Gastroesophageal sphincter (tissue), 4 donors: Measurements from ENCODE around the gene ATP9A. TPM values are rescaled to one million over a fixed set of nuclear protein-coding genes. Genes with fewer than 3 reads are reported as not detected.
"Not testable (repeated sequence)": the region's sequence is repeated elsewhere in the genome, so short reads cannot be mapped to it uniquely, and the experiment has no call there.

Experiments used
- ATAC-seq: fragments of 150-250 bp; one replicate; pipeline ENCODE4 v1.9.1; 2016; ENCODE audit warnings: mild to moderate bottlenecking, moderate library complexity
- H3K27ac ChIP-seq, 4 donors: fragments of 200-600 bp; sonication (generic) in 3 of 4; 1 replicate in 3 of 4; 2 replicates in 1 of 4; pipeline ENCODE4 v1.5.1; 2016 to 2019
- H3K27me3 ChIP-seq: fragments of 200-600 bp; sonication (generic); one replicate; pipeline ENCODE4 v1.5.1; 2019
- H3K36me3 ChIP-seq, 2 donors: fragments of 200-600 bp; sonication (generic); one replicate each; pipeline ENCODE4 v1.5.1; 2019; ENCODE audit warnings: control low read depth in 1 of 2
- H3K4me1 ChIP-seq, 3 donors: fragments of 200-600 bp; sonication (generic); 1 replicate in 2 of 3; 2 replicates in 1 of 3; pipeline ENCODE4 v1.5.1; 2016 to 2019; ENCODE audit warnings: control low read depth in 2 of 3
- H3K4me3 ChIP-seq, 2 donors: fragments of 200-600 bp; sonication (generic); one replicate each; pipeline ENCODE4 v1.5.1; 2019; ENCODE audit warnings: mild to moderate bottlenecking in 1 of 2, moderate library complexity in 1 of 2
- H3K9me3 ChIP-seq, 3 donors: fragments of 200-600 bp; sonication (generic); one replicate each; pipeline ENCODE4 v1.5.1; 2017 to 2019; ENCODE audit warnings: control low read depth in 2 of 3
- CTCF ChIP-seq, 4 experiments: fragments of 200-600 bp in 2 of 4; fragments of 450-650 bp in 2 of 4; sonication (generic) in 1 of 4; IDR thresholded peaks; one replicate each; pipeline ENCODE4 v1.5.1; 2017 to 2019; ENCODE audit warnings: antibody characterized with exemption in 4 of 4, mild to moderate bottlenecking in 2 of 4, moderate library complexity in 2 of 4
- EP300 ChIP-seq: sonication (generic); formaldehyde crosslinking; IDR thresholded peaks from one replicate; pipeline ENCODE4 v1.6.1; 2017; ENCODE audit warnings: antibody characterized with exemption, mild to moderate bottlenecking
- POLR2A ChIP-seq, 2 donors: fragments of 450-650 bp; IDR thresholded peaks; one replicate each; pipeline ENCODE4 v1.6.1; 2017; ENCODE audit warnings: antibody characterized with exemption in 2 of 2, mild to moderate bottlenecking in 2 of 2, moderate library complexity in 1 of 2
- POLR2AphosphoS5 ChIP-seq: sonication (generic); formaldehyde crosslinking; IDR thresholded peaks from one replicate; pipeline ENCODE4 v1.6.1; 2017; ENCODE audit warnings: antibody characterized with exemption
- WGBS, 2 donors: methylation state at CpG; one replicate each; pipeline ENCODE4 v1.1.5; 2018; ENCODE audit warnings: low coverage in 1 of 2; 5-methylcytosine and 5-hydroxymethylcytosine counted together
- total RNA-seq, 4 donors: library from RNA; depleted of rRNA; stranded (reverse); fragments of >200 nt; gene quantifications; one replicate each; pipeline ENCODE4 v1.1.0, GENCODE V29; 2016

The ATP9A gene
- total RNA-seq, 4 donors from 2014 or later: 49.3 to 80.2 (median 57.7) TPM

- no peak for ATAC-seq
- Histone ChIP-seq H3K27ac (no peak overlapping the region), H3K9me3 (no peaks in the 10 kb centered on the region), H3K4me1 (peaks cover 0 to 12% (median 0%) of the 10 kb centered on the region in 3 donors), H3K36me3 (peaks cover 0 to 39% of the 10 kb centered on the region in 2 donors), H3K27me3 (no peaks in the 10 kb centered on the region), H3K4me3 (no peak overlapping the region)
- WGBS, 2 donors: 68 to 77% methylated on average over 11 to 13 of the region's 17 CpGs
- TF ChIP-seq POLR2AphosphoS5 (no peak), CTCF (IDR thresholded peaks at IDR 0.05) (no peak), EP300 (no peak), POLR2A (IDR thresholded peaks at IDR 0.05) (no peak)
These were observed 120.3 kb downstream of the ATP9A start for GRCh38 chr20:51647674-51648570.

DNA sequence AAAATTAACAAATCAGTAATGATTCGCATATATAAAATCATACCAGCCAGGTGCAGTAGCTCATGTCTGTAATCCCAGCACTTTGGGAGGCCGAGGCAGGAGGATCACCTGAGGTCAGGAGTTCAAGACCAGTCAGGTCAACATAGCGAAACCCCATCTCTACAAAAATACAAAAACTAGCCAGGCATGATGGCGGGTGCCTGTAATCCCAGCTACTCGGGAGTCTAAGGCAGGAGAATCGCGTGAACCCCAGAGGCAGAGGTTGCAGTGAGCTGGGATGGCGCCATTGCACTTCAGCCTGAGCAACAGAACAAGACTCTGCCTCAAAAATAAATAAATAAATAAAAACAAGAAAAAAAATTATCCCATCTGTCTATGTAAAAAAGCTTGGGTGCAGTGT is 124.4 kb downstream of the ATP9A start:
- ATAC-seq, H3K9me3 ChIP-seq, H3K4me3 ChIP-seq, H3K4me1 ChIP-seq, H3K27ac ChIP-seq, H3K27me3 ChIP-seq: not testable (repeated sequence)
- peaks cover 0 to 28% of the 10 kb centered on the region in 2 donors for H3K36me3 ChIP-seq
- 84 to 100% methylated on average over 3 to 8 of the region's 8 CpGs for WGBS, 2 donors

DNA sequence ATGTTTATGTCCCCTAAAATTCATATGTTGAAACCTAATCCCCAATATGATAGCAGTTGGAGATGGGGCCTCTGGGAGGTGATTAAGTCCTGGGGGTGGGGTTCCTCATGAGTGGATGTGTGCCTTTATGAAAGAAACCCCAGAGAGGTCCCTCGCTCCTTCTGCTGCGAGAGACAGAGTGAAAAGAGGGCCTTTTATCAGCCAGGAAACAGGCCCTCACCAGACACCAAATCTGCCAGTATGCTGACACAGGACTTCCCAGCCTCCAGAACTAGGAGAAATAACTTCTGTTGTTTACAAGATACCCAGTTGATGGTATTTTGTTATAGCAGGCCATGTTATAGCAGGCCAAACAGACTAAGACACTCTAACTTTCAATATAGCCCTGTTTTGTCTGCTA is 124.8 kb downstream of the ATP9A start:
- no peak overlapping the region for H3K27ac ChIP-seq
- no peaks in the 10 kb centered on the region for H3K9me3 ChIP-seq
- H3K4me1 ChIP-seq: no peaks in the 10 kb centered on the region
- peaks cover 0 to 28% of the 10 kb centered on the region in 2 donors for H3K36me3 ChIP-seq
- TF ChIP-seq POLR2A (IDR thresholded peaks at IDR 0.05) (no peak), POLR2AphosphoS5 (no peak), CTCF (IDR thresholded peaks at IDR 0.05) (no peak), EP300 (no peak)
- no peak overlapping the region for H3K4me3 ChIP-seq
- H3K27me3 ChIP-seq: no peaks in the 10 kb centered on the region
- ATAC-seq: no peak
- 70% methylated on average over 2 of the region's 2 CpGs; no CpG with 5 or more reads in 1 of the 2 donors for WGBS, 2 donors

GRCh38 chr20:51641866-51642265 is 126.3 kb downstream of the ATP9A start:
- no peak for ATAC-seq
- no peaks in the 10 kb centered on the region for H3K9me3 ChIP-seq
- TF ChIP-seq EP300 (no peak), POLR2A (IDR thresholded peaks at IDR 0.05) (no peak), CTCF (IDR thresholded peaks at IDR 0.05) (no peak), POLR2AphosphoS5 (no peak)
- no peaks in the 10 kb centered on the region for H3K4me1 ChIP-seq
- WGBS, 2 donors: 93 to 100% methylated on average over 1 to 4 of the region's 4 CpGs
- peaks cover 0 to 32% of the 10 kb centered on the region in 2 donors for H3K36me3 ChIP-seq
- no peaks in the 10 kb centered on the region for H3K27me3 ChIP-seq
- H3K27ac ChIP-seq: no peak overlapping the region
- H3K4me3 ChIP-seq: no peak overlapping the region

DNA sequence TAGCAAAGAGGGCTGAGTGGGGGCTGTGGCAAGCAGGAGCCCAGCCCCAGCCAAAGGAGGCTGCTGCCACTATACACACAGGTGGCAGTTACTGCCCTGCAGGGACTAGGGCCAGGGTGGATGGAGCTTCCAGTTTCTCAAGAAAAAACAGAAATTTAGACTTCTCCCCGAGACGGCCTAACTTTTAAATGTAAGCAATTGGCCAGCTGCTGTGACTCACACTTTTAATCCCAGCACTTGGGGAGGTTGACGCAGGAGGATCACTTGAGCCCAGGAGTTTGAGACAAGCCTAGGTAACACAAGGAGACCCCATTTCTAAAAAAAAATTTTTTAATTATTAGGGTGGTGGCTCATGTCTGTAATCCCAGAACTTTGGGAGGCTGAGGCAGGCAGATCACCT is 127.4 kb downstream of the ATP9A start:
- ATAC-seq: no peak
- no peak for TF ChIP-seq CTCF (IDR thresholded peaks at IDR 0.05)
- no peak for TF ChIP-seq POLR2A (IDR thresholded peaks at IDR 0.05)
- TF ChIP-seq EP300: no peak
- TF ChIP-seq POLR2AphosphoS5: no peak
- Histone ChIP-seq H3K36me3 (peaks cover 0 to 33% of the 10 kb centered on the region in 2 donors), H3K9me3 (no peaks in the 10 kb centered on the region), H3K27me3 (no peaks in the 10 kb centered on the region), H3K27ac (no peak overlapping the region), H3K4me1 (no peaks in the 10 kb centered on the region), H3K4me3 (no peak overlapping the region)
- WGBS, 2 donors: 39 to 58% methylated on average over 2 to 3 of the region's 3 CpGs
